Lower leg skin (tissue), 4 donors: Measurements from ENCODE around the gene ORC5. TPM values are rescaled to one million over a fixed set of nuclear protein-coding genes. Genes with fewer than 3 reads are reported as not detected.

Experiments
- DNase-seq, 2 donors: peaks; one replicate each; pipeline ENCODE4 v3.0.0-alpha.2; 2019; ENCODE audit warnings: low spot score in 2 of 2
- H3K4me3 ChIP-seq: fragments of 200-600 bp; sonication (generic); 2 replicates; pipeline ENCODE4 v1.5.1; 2017; ENCODE audit warnings: mild to moderate bottlenecking, low read depth; ENCODE audit not compliant: poor library complexity, severe bottlenecking
- POLR2A ChIP-seq, 2 donors: fragments of 450-650 bp; IDR thresholded peaks; one replicate each; pipeline ENCODE4 v1.6.1; 2016 to 2017; ENCODE audit warnings: antibody characterized with exemption in 2 of 2, mild to moderate bottlenecking in 1 of 2, moderate library complexity in 1 of 2
- WGBS, 2 donors: methylation state at CpG; one replicate each; pipeline ENCODE4 v1.1.5; 2018; 5-methylcytosine and 5-hydroxymethylcytosine counted together
- intact Hi-C: fragments of 100-400 bp; cut with DNase I; formaldehyde crosslinking; loops from one replicate; pipeline ENCODE4 v1.15.0; 2023; ENCODE audit warnings: low total_unique reads
- total RNA-seq, 4 donors: library from RNA; depleted of rRNA; stranded (reverse); fragments of >200 nt; gene quantifications; one replicate each; pipeline ENCODE4 v1.1.0, GENCODE V29; 2016
- TF ChIP-seq, protein P1 (sequence below), 3 donors: fragments of 450-650 bp; IDR thresholded peaks; one replicate each; pipeline ENCODE4 v1.5.1; 2016; ENCODE audit warnings: antibody characterized with exemption in 3 of 3, mild to moderate bottlenecking in 3 of 3, moderate library complexity in 2 of 3

Gene ORC5
- total RNA-seq, 4 donors from 2014 or later = 13.8 to 41.2 (median 16.3) TPM

DNA sequence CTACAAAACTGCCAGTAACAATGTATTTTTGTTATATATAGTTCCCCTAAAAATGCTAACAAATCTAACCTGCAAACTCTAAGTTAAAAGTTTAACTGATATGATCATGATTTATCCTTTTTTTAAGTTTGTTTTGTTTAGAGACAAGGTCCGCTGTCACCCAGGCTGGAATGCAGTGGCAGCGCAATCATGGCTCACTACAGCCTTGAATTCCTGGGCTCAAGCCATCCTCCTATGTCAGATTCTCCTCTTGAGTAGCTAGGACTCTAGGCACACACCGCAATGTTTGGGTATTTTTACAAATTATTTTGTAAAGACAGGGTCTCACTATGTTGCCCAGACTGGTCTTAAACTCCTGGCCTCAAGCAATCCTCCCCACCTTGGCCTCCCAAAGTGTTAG, 46.6 kb downstream of the ORC5 start:
- TF ChIP-seq, protein P1, sequence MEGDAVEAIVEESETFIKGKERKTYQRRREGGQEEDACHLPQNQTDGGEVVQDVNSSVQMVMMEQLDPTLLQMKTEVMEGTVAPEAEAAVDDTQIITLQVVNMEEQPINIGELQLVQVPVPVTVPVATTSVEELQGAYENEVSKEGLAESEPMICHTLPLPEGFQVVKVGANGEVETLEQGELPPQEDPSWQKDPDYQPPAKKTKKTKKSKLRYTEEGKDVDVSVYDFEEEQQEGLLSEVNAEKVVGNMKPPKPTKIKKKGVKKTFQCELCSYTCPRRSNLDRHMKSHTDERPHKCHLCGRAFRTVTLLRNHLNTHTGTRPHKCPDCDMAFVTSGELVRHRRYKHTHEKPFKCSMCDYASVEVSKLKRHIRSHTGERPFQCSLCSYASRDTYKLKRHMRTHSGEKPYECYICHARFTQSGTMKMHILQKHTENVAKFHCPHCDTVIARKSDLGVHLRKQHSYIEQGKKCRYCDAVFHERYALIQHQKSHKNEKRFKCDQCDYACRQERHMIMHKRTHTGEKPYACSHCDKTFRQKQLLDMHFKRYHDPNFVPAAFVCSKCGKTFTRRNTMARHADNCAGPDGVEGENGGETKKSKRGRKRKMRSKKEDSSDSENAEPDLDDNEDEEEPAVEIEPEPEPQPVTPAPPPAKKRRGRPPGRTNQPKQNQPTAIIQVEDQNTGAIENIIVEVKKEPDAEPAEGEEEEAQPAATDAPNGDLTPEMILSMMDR (IDR thresholded peaks at IDR 0.05) = no peak
- TF ChIP-seq POLR2A (IDR thresholded peaks at IDR 0.05) = no peak
- WGBS, 2 donors = 89 to 95% methylated on average over 3 of the region's 3 CpGs
- DNase-seq = no peak
- intact Hi-C loops = no loop called here
- no peak overlapping the region for H3K4me3 ChIP-seq

DNA sequence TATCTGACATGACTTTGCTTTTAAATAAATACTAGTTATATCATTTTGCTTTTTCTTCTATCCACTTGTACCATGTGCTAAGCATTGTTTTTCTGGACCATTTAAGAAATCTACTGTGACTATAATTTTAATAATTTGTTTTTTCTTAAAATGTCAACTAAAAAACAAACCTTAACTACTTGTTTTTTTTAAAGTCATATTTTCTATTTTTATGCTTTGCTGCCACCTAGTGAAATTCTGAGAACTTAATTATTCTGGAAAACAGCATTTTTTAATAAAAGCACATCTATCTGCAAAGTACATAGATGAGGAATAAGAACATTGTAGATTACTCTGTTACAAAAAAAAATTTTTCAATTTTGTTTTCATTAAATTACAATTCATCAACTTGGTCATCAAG, 47.4 kb downstream of the ORC5 start:
- TF ChIP-seq, protein P1 (IDR thresholded peaks at IDR 0.05) = no peak
- TF ChIP-seq POLR2A (IDR thresholded peaks at IDR 0.05) = no peak
- intact Hi-C loops = no loop called here

DNA sequence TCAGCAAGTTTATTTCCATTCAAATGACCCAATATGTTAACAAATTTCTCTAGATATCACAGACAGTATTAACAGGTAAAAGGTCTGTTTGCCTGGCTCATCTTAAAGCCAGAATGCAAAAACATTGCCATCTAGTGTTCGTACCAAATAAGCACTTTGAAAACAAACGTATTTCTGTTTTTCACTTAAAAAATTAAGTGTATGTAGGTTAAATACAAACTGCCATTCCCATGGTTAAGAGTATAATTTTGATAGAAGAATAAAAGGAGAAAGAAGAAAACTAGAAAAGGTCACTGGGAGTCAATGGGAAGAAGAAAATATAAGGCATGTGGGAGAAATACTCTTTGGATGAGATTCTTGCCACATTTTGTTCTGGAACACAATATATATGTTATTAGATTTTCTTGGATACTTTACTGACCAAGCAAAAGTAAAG, 51.0 kb downstream of the ORC5 start:
- TF ChIP-seq, protein P1 (IDR thresholded peaks at IDR 0.05) = no peak
- no peak for TF ChIP-seq POLR2A (IDR thresholded peaks at IDR 0.05)
- no peak overlapping the region for H3K4me3 ChIP-seq
- no peak for DNase-seq
- WGBS, 2 donors = 29 to 52% methylated on average over 2 of the region's 2 CpGs
- intact Hi-C loops = no loop called here

More for the DNA sequence above, 47.4 kb downstream of the ORC5 start:
- no peak overlapping the region for H3K4me3 ChIP-seq
- DNase-seq = no peak

DNA sequence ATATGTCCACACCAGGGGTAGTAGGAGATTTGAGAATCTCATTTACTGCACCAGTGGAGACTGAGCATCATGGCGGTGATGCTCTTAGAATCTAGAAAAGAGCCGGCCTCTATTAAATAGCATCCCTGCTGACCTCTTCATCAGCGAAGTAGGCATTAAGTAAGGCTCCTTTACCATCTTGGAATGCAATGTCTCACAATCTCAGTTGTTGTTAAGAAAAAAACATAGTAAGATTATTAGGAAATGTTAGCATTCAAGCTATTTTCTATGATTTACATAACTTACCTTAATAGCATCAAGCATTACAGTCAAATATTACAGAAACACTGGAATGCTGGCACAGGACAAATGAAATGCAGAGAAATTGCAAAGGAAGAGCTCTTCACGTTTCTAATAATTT, 54.5 kb downstream of the ORC5 start:
- H3K4me3 ChIP-seq = no peak overlapping the region
- DNase-seq = no peak
- 68 to 70% methylated on average over 4 of the region's 4 CpGs for WGBS, 2 donors
- TF ChIP-seq POLR2A (IDR thresholded peaks at IDR 0.05) = no peak
- TF ChIP-seq, protein P1 (IDR thresholded peaks at IDR 0.05) = no peak
- intact Hi-C loops = no loop called here

DNA sequence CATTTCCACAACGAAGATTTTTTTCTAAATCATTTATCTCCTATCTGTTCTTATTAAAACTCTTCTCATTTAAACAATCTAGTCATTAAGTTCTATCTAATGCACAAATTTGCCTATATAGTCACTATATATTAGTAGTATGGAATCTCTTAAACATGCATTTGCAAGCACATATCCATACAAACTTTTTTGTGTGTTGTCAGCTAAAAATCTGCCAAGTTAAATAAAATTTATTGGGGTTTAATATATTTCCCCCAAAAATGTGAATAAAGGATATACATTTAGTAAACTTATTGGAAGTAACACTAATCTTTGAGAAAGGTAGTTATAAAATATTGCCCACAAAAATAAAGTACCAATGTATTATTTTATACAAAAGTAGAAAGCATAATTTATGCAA, 55.3 kb downstream of the ORC5 start:
- intact Hi-C loops = no loop called here
- WGBS, 2 donors = 59 to 82% methylated on average over 1 of the region's 1 CpG
- DNase-seq = no peak
- TF ChIP-seq, protein P1 (IDR thresholded peaks at IDR 0.05) = no peak
- TF ChIP-seq POLR2A (IDR thresholded peaks at IDR 0.05) = no peak
- no peak overlapping the region for H3K4me3 ChIP-seq

DNA sequence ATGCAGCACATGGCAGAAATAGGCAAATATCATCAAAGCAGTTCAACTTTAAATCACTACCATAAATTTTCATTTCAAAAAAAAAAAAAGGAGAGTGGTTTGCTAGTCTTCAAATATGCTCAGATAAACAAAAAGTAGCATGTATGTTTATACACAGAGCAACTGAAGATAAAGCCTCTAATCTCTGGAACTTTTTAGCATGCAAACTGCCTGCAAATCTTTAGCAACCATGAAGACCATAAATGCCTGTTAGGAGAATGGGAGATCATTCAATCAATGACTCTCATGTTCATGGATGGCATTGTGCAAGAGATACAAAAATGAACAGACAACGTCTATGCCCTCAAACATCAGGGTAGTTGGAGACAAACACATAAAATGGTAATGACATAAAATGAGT, 57.3 kb downstream of the ORC5 start:
- no peak overlapping the region for H3K4me3 ChIP-seq
- no peak for DNase-seq
- WGBS, 2 donors = 87 to 88% methylated on average over 1 of the region's 1 CpG
- TF ChIP-seq POLR2A (IDR thresholded peaks at IDR 0.05) = no peak
- intact Hi-C loops = no loop called here
